Activated naive CD4-positive, alpha-beta T cell treated with anti-CD3 and anti-CD28 coated beads, Interleukin-2, amount 10 ng/mL, durations not matched to agents 5 hours and 36 hours (primary cell): ENCODE results near the gene DHRS11. TPM values are rescaled to one million over a fixed set of nuclear protein-coding genes. Genes with fewer than 3 reads are reported as not detected.

Experiments used
- total RNA-seq, 2 experiments: library from RNA; stranded (reverse); gene quantifications; one replicate each; pipeline ENCODE4 v1.2.3, GENCODE V29; 2021

DHRS11 gene
- 1 to 10 TPM; 3.3 to 3.8 TPM for total RNA-seq

GRCh38 chr17:36591434-36592315 is at the start of gene DHRS11:
Gene DHRS11, plus strand, starts transcription at chr17:36591879. Its CDS starts 131 bp downstream, at chr17:36592010.

GRCh38 chr17:36544307-36545076 is 47.2 kb upstream of the DHRS11 start, which contains the start of gene GGNBP2:
Gene GGNBP2, plus strand, starts transcription at chr17:36544919. Its CDS starts 806 bp downstream, at chr17:36545725.

GRCh38 chr17:36601303-36602029 is 9.8 kb downstream of the DHRS11 start, which contains the start of gene MRM1:
Gene MRM1, plus strand, starts transcription at chr17:36601583. Its CDS starts 228 bp downstream, at chr17:36601811.

Other genes starting within 250 kb of the DHRS11 start
- under 1 TPM in 1 of 2 experiments, not detected in 1; 0.30 TPM for gene TBC1D3H, start 203.4 kb upstream of the DHRS11 start, total RNA-seq
- 10 to 100 TPM; 45.3 to 46.4 TPM for gene ZNHIT3, start 105.2 kb upstream of the DHRS11 start, total RNA-seq
- gene MYO19, start 57.0 kb upstream of the DHRS11 start, total RNA-seq: 10 to 100 TPM; 90.3 to 95.4 TPM
- 10 to 100 TPM; 10.4 to 10.8 TPM for gene PIGW, start 56.9 kb upstream of the DHRS11 start, total RNA-seq
- 100 to 1,000 TPM; 104 to 108 TPM for gene GGNBP2, start 47.0 kb upstream of the DHRS11 start, total RNA-seq
- gene MRM1, start 9.7 kb downstream of the DHRS11 start, total RNA-seq: 1 to 10 TPM; 9.2 to 9.4 TPM